Measurements from ENCODE around the gene PTPN14.

PTPN14 gene

GRCh38 chr1:214360116-214360515 lies 191.3 kb downstream of the PTPN14 start:
- H3K4me3 ChIP-seq (ENCODE audit: low read length) = no peak overlapping the region
- 98% methylated on average over 5 of the region's 5 CpGs for WGBS

DNA sequence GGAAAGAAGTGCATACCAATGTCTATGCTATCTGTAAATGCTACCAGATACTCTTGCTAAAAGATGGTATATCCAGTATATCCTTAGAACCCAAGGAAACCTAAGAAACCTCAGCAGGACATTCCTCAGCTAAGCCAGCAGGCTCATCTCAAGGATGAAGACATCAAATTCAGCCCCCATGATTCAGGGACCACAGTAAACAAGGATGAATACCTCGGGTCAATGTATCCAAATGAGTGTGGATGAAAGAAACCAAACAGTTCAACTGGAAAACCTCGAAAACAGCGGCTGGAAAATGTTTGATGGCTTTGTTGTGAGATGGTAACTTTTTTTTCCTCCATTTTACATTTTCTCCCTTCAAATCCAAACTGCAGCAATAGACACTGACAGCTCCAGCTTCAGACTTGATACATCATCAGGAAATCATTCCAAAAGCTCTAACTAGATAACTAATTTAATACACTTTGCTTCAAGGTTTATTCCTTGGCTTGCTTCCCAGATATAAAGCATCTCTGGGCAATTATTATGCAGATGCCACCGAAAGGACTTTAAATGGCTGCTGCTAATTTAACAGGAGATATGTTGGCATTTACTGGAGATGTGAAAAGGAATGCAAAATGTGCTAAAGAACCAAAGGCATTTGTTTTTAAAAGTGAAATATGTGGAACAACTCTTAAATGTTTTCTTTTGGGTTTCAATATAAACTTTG lies 196.8 kb downstream of the PTPN14 start:
- 86% methylated on average over 4 of the region's 4 CpGs for WGBS
- H3K4me1 ChIP-seq (ENCODE audit: insufficient read depth, low read length) = peaks cover 18% of the 10 kb centered on the region
- no peak overlapping the region for H3K9ac ChIP-seq (ENCODE audit: low read depth, low read length)
- H3K27me3 ChIP-seq (ENCODE audit: insufficient read depth, low read length) = no peaks in the 10 kb centered on the region
- no peak overlapping the region for H3K4me3 ChIP-seq (ENCODE audit: low read length)
- H3K9me3 ChIP-seq (ENCODE audit: insufficient read depth, low read depth, low read length) = no peaks in the 10 kb centered on the region
- H3K27ac ChIP-seq (ENCODE audit: low read depth, low read length) = no peak overlapping the region
- H3K36me3 ChIP-seq (ENCODE audit: insufficient read depth, low read length) = peaks cover 74% of the 10 kb centered on the region

More at GRCh38 chr1:214360116-214360515, 191.3 kb downstream of the PTPN14 start:
- Histone ChIP-seq H3K9me3 (ENCODE audit: insufficient read depth, low read depth, low read length) (no peaks in the 10 kb centered on the region), H3K36me3 (ENCODE audit: insufficient read depth, low read length) (peaks cover 95% of the 10 kb centered on the region), H3K27ac (ENCODE audit: low read depth, low read length) (no peak overlapping the region), H3K4me1 (ENCODE audit: insufficient read depth, low read length) (peaks cover 3% of the 10 kb centered on the region; the same call in 1 of the 2 replicates), H3K9ac (ENCODE audit: low read depth, low read length) (no peak overlapping the region), H3K27me3 (ENCODE audit: insufficient read depth, low read length) (no peaks in the 10 kb centered on the region)

GRCh38 chr1:214352838-214353237 lies 198.6 kb downstream of the PTPN14 start:
- H3K9ac ChIP-seq (ENCODE audit: low read depth, low read length) = no peak overlapping the region
- no peaks in the 10 kb centered on the region for H3K27me3 ChIP-seq (ENCODE audit: insufficient read depth, low read length)
- no peak overlapping the region for H3K4me3 ChIP-seq (ENCODE audit: low read length)
- peaks cover 69% of the 10 kb centered on the region for H3K36me3 ChIP-seq (ENCODE audit: insufficient read depth, low read length)
- 93% methylated on average over 4 of the region's 4 CpGs for WGBS
- no peaks in the 10 kb centered on the region for H3K9me3 ChIP-seq (ENCODE audit: insufficient read depth, low read depth, low read length)
- peaks cover 24% of the 10 kb centered on the region for H3K4me1 ChIP-seq (ENCODE audit: insufficient read depth, low read length)
- no peak overlapping the region for H3K27ac ChIP-seq (ENCODE audit: low read depth, low read length)

DNA sequence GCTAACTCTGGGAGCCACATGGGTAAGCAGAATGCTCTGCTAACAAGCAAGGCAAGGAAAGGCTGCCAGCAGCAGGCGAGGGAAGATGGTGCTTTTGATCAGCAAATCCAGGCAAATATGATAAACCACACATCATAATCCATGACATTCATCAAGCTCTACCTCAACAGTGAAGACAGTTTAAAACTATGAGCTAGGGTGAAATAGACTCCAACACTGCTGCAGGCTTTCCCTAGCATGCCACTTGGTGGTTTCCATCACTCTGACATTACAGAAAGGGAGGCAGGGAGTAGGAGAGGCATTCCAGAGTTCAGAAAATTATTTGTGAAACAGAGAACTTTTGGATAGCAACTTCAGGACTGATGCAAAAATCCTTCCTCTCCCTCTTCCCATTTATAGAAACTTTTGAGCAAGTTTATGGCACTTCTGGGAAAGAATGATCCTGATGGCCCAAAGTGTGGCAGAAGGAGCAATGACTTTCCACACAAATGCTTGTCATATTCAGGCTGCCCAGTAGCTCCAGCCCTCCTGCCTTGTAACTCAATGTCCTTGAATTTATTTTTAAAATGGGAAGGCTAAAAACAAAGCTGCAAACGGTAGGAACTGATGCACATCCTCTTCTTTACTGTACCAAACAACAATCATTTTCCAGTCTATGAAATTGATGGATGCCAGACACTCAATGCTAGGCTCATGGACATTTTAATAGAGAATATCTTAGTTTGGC lies 199.7 kb downstream of the PTPN14 start:
- Histone ChIP-seq H3K9ac (ENCODE audit: low read depth, low read length) (no peak overlapping the region), H3K4me3 (ENCODE audit: low read length) (no peak overlapping the region), H3K27ac (ENCODE audit: low read depth, low read length) (no peak overlapping the region), H3K9me3 (ENCODE audit: insufficient read depth, low read depth, low read length) (no peaks in the 10 kb centered on the region), H3K27me3 (ENCODE audit: insufficient read depth, low read length) (no peaks in the 10 kb centered on the region), H3K4me1 (ENCODE audit: insufficient read depth, low read length) (peaks cover 24% of the 10 kb centered on the region), H3K36me3 (ENCODE audit: insufficient read depth, low read length) (peaks cover 69% of the 10 kb centered on the region)
- 94% methylated on average over 2 of the region's 2 CpGs for WGBS

GRCh38 chr1:214349781-214350180 lies 201.6 kb downstream of the PTPN14 start:
- H3K9me3 ChIP-seq (ENCODE audit: insufficient read depth, low read depth, low read length) = peaks cover 7% of the 10 kb centered on the region; the same call in 1 of the 2 replicates
- H3K4me1 ChIP-seq (ENCODE audit: insufficient read depth, low read length) = peaks cover 18% of the 10 kb centered on the region
- H3K27ac ChIP-seq (ENCODE audit: low read depth, low read length) = peak overlapping the region; percentile 81
- 100% methylated on average over 2 of the region's 2 CpGs for WGBS
- H3K36me3 ChIP-seq (ENCODE audit: insufficient read depth, low read length) = peaks cover 57% of the 10 kb centered on the region
- H3K4me3 ChIP-seq (ENCODE audit: low read length) = no peak overlapping the region; the same call in 1 of the 2 replicates
- no peaks in the 10 kb centered on the region for H3K27me3 ChIP-seq (ENCODE audit: insufficient read depth, low read length)
- H3K9ac ChIP-seq (ENCODE audit: low read depth, low read length) = peak overlapping the region; percentile 53; the same call in 1 of the 2 replicates

- peaks cover 52% of the 10 kb centered on the region for H3K36me3 ChIP-seq (ENCODE audit: insufficient read depth, low read length)
- H3K9ac ChIP-seq (ENCODE audit: low read depth, low read length) = no peak overlapping the region
- 92% methylated on average over 5 of the region's 5 CpGs for WGBS
- no peak overlapping the region for H3K4me3 ChIP-seq (ENCODE audit: low read length)
- no peaks in the 10 kb centered on the region for H3K27me3 ChIP-seq (ENCODE audit: insufficient read depth, low read length)
- H3K4me1 ChIP-seq (ENCODE audit: insufficient read depth, low read length) = peaks cover 13% of the 10 kb centered on the region
- H3K27ac ChIP-seq (ENCODE audit: low read depth, low read length) = peak overlapping the region; percentile 29; the same call in 1 of the 2 replicates
- peaks cover 7% of the 10 kb centered on the region; the same call in 1 of the 2 replicates for H3K9me3 ChIP-seq (ENCODE audit: insufficient read depth, low read depth, low read length)
Observed at GRCh38 chr1:214349008-214349407, 202.4 kb downstream of the PTPN14 start.

DNA sequence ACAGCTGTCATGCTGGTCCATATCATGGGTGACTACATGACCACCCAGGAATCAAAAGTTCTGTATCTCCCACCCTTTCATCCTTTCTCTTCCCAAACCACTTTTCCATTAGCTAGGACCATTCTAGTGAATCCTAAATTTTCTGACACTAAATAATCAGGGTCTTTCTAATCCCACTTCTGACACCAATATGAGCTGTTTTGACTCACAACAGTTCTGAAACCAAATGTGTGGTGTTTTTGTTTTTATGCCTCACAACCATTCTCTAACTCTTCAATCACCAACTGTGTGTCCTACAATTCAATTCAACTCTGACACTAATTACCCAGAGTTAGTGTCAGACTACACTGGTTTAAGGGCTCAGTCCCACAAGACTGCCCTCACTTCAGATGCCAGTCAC lies 206.5 kb downstream of the PTPN14 start:
- H3K9me3 ChIP-seq (ENCODE audit: insufficient read depth, low read depth, low read length) = peaks cover 7% of the 10 kb centered on the region; the same call in 1 of the 2 replicates
- H3K4me1 ChIP-seq (ENCODE audit: insufficient read depth, low read length) = peaks cover 9% of the 10 kb centered on the region
- H3K27me3 ChIP-seq (ENCODE audit: insufficient read depth, low read length) = no peaks in the 10 kb centered on the region
- no peak overlapping the region for H3K4me3 ChIP-seq (ENCODE audit: low read length)
- H3K27ac ChIP-seq (ENCODE audit: low read depth, low read length) = no peak overlapping the region
- H3K36me3 ChIP-seq (ENCODE audit: insufficient read depth, low read length) = peaks cover 30% of the 10 kb centered on the region
- no peak overlapping the region for H3K9ac ChIP-seq (ENCODE audit: low read depth, low read length)

DNA sequence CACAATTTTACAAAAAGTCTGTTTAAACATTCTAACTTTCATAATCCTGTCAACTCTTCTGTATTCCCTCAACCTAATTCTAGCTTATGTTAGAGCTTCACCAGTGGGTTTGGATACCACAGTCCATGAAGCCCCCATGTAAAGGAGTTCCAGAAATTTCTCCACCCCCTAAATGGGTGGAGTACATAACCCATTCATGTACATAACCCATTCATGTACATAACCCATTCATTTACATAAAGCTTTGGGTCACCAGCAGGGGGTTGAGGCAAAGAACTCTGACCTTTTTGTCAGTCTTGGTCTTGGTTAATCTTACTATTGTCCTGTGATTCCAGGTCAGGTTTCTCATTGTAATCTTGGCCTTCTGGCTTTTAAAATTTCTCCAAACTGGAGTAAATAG lies 208.9 kb downstream of the PTPN14 start:
- no peak overlapping the region for H3K27ac ChIP-seq (ENCODE audit: low read depth, low read length)
- peaks cover 19% of the 10 kb centered on the region for H3K36me3 ChIP-seq (ENCODE audit: insufficient read depth, low read length)
- no peak overlapping the region for H3K4me3 ChIP-seq (ENCODE audit: low read length)
- peaks cover 8% of the 10 kb centered on the region; the same call in 1 of the 2 replicates for H3K4me1 ChIP-seq (ENCODE audit: insufficient read depth, low read length)
- peaks cover 7% of the 10 kb centered on the region; the same call in 1 of the 2 replicates for H3K9me3 ChIP-seq (ENCODE audit: insufficient read depth, low read depth, low read length)
- no peaks in the 10 kb centered on the region for H3K27me3 ChIP-seq (ENCODE audit: insufficient read depth, low read length)
- H3K9ac ChIP-seq (ENCODE audit: low read depth, low read length) = no peak overlapping the region

DNA sequence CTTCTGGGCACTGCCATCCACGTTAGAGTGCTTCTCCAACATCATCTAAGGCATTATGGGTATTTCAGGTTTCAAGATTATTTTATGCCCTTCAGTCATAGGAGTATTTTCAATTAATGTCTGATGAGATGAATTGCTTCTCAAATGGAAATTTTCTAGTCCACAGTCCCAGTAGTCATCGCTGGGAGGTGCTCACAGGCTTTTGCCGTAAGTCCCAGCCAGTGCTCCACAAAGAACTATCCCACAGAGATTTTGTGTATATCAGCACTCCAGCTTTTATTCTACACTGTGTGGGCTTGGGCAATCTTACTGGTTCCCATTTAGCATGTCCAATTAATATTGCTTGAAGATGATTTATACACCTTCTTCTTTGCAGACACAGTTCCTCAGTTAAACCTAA lies 209.5 kb downstream of the PTPN14 start:
- no peak overlapping the region for H3K9ac ChIP-seq (ENCODE audit: low read depth, low read length)
- no peak overlapping the region for H3K27ac ChIP-seq (ENCODE audit: low read depth, low read length)
- H3K4me3 ChIP-seq (ENCODE audit: low read length) = no peak overlapping the region
- H3K4me1 ChIP-seq (ENCODE audit: insufficient read depth, low read length) = peaks cover 12% of the 10 kb centered on the region; the same call in 1 of the 2 replicates
- 91% methylated on average over 3 of the region's 3 CpGs for WGBS
- H3K36me3 ChIP-seq (ENCODE audit: insufficient read depth, low read length) = peaks cover 13% of the 10 kb centered on the region
- H3K27me3 ChIP-seq (ENCODE audit: insufficient read depth, low read length) = no peaks in the 10 kb centered on the region
- H3K9me3 ChIP-seq (ENCODE audit: insufficient read depth, low read depth, low read length) = peaks cover 7% of the 10 kb centered on the region; the same call in 1 of the 2 replicates

DNA sequence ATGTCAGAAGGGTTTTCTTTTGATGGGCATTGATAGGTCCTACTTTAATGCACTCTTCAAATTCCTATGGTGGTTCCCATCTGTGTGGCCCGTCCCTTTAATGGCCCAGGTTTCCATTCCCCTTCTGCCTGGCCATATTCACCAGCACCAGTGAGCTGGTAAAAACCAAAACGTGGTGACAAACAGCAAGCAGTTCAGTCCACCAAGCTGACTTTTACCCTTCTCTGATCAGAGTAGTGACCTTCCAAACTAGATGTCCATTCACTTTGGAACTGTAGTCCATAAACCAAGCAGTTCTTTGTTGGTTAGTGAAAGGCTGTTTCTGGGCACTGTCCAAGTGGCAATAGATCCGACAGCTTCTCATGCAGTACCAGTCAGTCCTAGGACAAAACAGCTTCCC lies 209.9 kb downstream of the PTPN14 start:
- H3K27me3 ChIP-seq (ENCODE audit: insufficient read depth, low read length) = no peaks in the 10 kb centered on the region
- peaks cover 11% of the 10 kb centered on the region; the same call in 1 of the 2 replicates for H3K36me3 ChIP-seq (ENCODE audit: insufficient read depth, low read length)
- no peak overlapping the region for H3K27ac ChIP-seq (ENCODE audit: low read depth, low read length)
- H3K9me3 ChIP-seq (ENCODE audit: insufficient read depth, low read depth, low read length) = peaks cover 7% of the 10 kb centered on the region; the same call in 1 of the 2 replicates
- WGBS = 91% methylated on average over 3 of the region's 3 CpGs
- H3K9ac ChIP-seq (ENCODE audit: low read depth, low read length) = no peak overlapping the region
- peaks cover 12% of the 10 kb centered on the region; the same call in 1 of the 2 replicates for H3K4me1 ChIP-seq (ENCODE audit: insufficient read depth, low read length)
- H3K4me3 ChIP-seq (ENCODE audit: low read length) = no peak overlapping the region

- no peaks in the 10 kb centered on the region for H3K27me3 ChIP-seq (ENCODE audit: insufficient read depth, low read length)
- H3K4me3 ChIP-seq (ENCODE audit: low read length) = no peak overlapping the region
- no peaks in the 10 kb centered on the region for H3K9me3 ChIP-seq (ENCODE audit: insufficient read depth, low read depth, low read length)
- WGBS = 94% methylated on average over 4 of the region's 4 CpGs
- peaks cover 17% of the 10 kb centered on the region for H3K4me1 ChIP-seq (ENCODE audit: insufficient read depth, low read length)
- H3K9ac ChIP-seq (ENCODE audit: low read depth, low read length) = no peak overlapping the region
- no peak overlapping the region for H3K27ac ChIP-seq (ENCODE audit: low read depth, low read length)
- H3K36me3 ChIP-seq (ENCODE audit: insufficient read depth, low read length) = no peaks in the 10 kb centered on the region; the same call in 1 of the 2 replicates
Observed at GRCh38 chr1:214338212-214338611, 213.2 kb downstream of the PTPN14 start.
